ENCODE results near the gene LRP3.

DNA sequence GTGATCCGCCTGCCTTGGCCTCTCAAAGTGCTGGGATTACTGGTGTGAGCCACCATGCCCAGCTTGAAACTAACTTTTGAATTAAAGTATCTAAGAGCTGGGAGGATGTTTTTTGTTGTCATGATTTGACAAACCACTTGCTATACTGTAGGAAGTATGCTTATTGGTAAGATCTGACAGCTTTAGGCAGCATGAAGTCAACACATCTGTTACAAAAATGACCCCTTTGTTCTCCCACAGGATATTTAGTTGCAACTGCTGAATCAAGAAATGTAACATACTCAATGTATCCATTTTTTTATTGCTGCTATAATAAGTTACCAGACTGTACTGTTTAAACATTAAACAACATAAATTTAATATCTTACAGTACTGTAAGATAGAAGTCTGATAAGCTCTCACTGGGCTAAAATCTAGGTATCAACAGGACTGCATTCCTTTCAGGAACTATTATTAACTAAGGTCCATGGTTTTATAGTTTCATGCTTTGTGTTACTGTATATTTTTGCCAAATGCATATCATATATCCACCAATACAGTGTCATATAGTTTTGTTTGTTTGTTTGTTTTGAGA is 22.8 kb upstream of the LRP3 start:
- TF ChIP-seq GATA2 (IDR thresholded peaks at IDR 0.05; ENCODE audit: low read depth, low read length) (no peak), GATA3 (IDR thresholded peaks at IDR 0.05; ENCODE audit: low read depth, low read length) (no peak)

Data from SH-SY5Y (cell line).